CD8-positive, alpha-beta memory T cell (primary cell): ENCODE results near the gene RASGRF1. TPM values are rescaled to one million over a fixed set of nuclear protein-coding genes. Genes with fewer than 3 reads are reported as not detected.

ENCODE experiments used
- polyA plus RNA-seq: library from polyadenylated mRNA; unstranded; fragments of 300-500 nt; fragmentation: Illumina TruSeq; gene quantifications from one replicate; pipeline ENCODE4 v1.2.3, GENCODE V29; 2021
- total RNA-seq, 2 experiments: library from RNA; stranded (reverse); gene quantifications; one replicate each; pipeline ENCODE4 v1.2.3, GENCODE V29; 2021

RASGRF1 gene
- total and polyA plus RNA-seq, 3 experiments from 2014 or later, result not detected

Other genes with a start within 250 kb of the RASGRF1 start
- 100 to 1,000 TPM; 243 to 269 TPM for gene MORF4L1, start 217.9 kb downstream of the RASGRF1 start, total RNA-seq
- 272 TPM for gene MORF4L1, start 217.9 kb downstream of the RASGRF1 start, polyA plus RNA-seq
- 1 to 10 TPM; 8.1 to 9.8 TPM for gene CTSH, start 145.7 kb downstream of the RASGRF1 start, total RNA-seq
- 68.7 TPM for gene CTSH, start 145.7 kb downstream of the RASGRF1 start, polyA plus RNA-seq
- not detected for gene ANKRD34C, start 191.9 kb upstream of the RASGRF1 start, total RNA-seq
- gene ANKRD34C, start 191.9 kb upstream of the RASGRF1 start, polyA plus RNA-seq, result not detected
- gene TMED3, start 220.3 kb upstream of the RASGRF1 start, total RNA-seq, result 10 to 100 TPM; 46.9 to 53.2 TPM
- gene TMED3, start 220.3 kb upstream of the RASGRF1 start, polyA plus RNA-seq, result 53.5 TPM